Measurements from ENCODE around the gene TBXAS1. TPM values are rescaled to one million over a fixed set of nuclear protein-coding genes. Genes with fewer than 3 reads are reported as not detected.

The TBXAS1 gene
- total and polyA plus RNA-seq, 8 donors = 0.74 to 18.4 (median 2.2) TPM

GRCh38 chr7:139804571-139804970, 24.5 kb upstream of the TBXAS1 start:
- Histone ChIP-seq H3K27ac (no peak overlapping the region), H3K27me3 (no peaks in the 10 kb centered on the region), H3K9me3 (no peaks in the 10 kb centered on the region), H3K36me3 (no peaks in the 10 kb centered on the region), H3K4me3 (no peak overlapping the region), H3K4me1 (no peaks in the 10 kb centered on the region)
- DNase-seq = no peak
- WGBS, 2 donors = 92 to 93% methylated on average over 1 of the region's 1 CpG
- ATAC-seq = no peak
- no peak for TF ChIP-seq CTCF (IDR thresholded peaks at IDR 0.05)
- FAIRE-seq = no peak
- intact Hi-C loops (cut with DNase I) = no loop called here

GRCh38 chr7:139807009-139807408, 22.1 kb upstream of the TBXAS1 start:
- Histone ChIP-seq H3K27me3 (no peaks in the 10 kb centered on the region), H3K4me1 (no peaks in the 10 kb centered on the region), H3K4me3 (no peak overlapping the region), H3K36me3 (no peaks in the 10 kb centered on the region), H3K27ac (no peak overlapping the region), H3K9me3 (no peaks in the 10 kb centered on the region)
- intact Hi-C loops (cut with DNase I) = no loop called here
- WGBS, 2 donors = 76 to 92% methylated on average over 3 of the region's 3 CpGs
- no peak for FAIRE-seq
- no peak for TF ChIP-seq CTCF (IDR thresholded peaks at IDR 0.05)
- no peak for DNase-seq
- ATAC-seq = no peak

GRCh38 chr7:139808427-139808826, 20.6 kb upstream of the TBXAS1 start:
- intact Hi-C loops (cut with DNase I) = no loop called here
- no peaks in the 10 kb centered on the region for H3K36me3 ChIP-seq
- WGBS, 2 donors = 55% methylated on average over 3 of the region's 3 CpGs
- no peak for DNase-seq
- no peak overlapping the region for H3K27ac ChIP-seq
- no peaks in the 10 kb centered on the region for H3K4me1 ChIP-seq
- H3K27me3 ChIP-seq = no peaks in the 10 kb centered on the region
- H3K4me3 ChIP-seq = no peak overlapping the region
- H3K9me3 ChIP-seq = no peaks in the 10 kb centered on the region
- no peak for ATAC-seq
- no peak for FAIRE-seq
- TF ChIP-seq CTCF (IDR thresholded peaks at IDR 0.05) = no peak

- intact Hi-C loops (cut with DNase I) = no loop called here
- no peak for ATAC-seq
These were observed 20.1 kb upstream of the TBXAS1 start for GRCh38 chr7:139808846-139809442.

More at GRCh38 chr7:139808846-139809442, 20.1 kb upstream of the TBXAS1 start:
- FAIRE-seq = no peak
- TF ChIP-seq CTCF (IDR thresholded peaks at IDR 0.05) = no peak
- Histone ChIP-seq H3K27ac (no peak overlapping the region), H3K9me3 (no peaks in the 10 kb centered on the region), H3K4me3 (no peak overlapping the region), H3K4me1 (no peaks in the 10 kb centered on the region), H3K36me3 (no peaks in the 10 kb centered on the region), H3K27me3 (no peaks in the 10 kb centered on the region)
- DNase-seq = no peak
